ENCODE results near the gene ICAM3.

DNA sequence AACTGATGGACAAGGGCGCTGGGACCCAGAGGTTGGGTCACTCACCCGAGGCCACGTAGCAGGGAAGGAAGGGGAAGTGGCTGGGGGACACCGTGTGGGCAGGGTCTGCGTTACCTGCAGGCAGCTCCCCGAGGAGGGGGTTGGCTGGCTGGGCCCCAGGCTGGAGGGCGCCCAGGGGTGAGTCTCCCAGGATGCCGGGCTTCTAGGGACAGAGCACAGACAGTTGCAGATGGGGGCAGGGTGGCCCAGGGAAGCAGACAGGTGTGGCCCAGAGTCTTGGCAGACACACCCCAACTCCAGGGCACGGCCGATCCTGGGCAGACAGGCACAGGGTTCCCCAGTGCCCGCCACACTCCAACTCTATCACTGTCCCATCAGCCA lies 18.0 kb downstream of the ICAM3 start:
- no peak for TF ChIP-seq EZH2 (IDR thresholded peaks at IDR 0.05; ENCODE audit: insufficient read depth, low read length)
- TF ChIP-seq, protein P1, sequence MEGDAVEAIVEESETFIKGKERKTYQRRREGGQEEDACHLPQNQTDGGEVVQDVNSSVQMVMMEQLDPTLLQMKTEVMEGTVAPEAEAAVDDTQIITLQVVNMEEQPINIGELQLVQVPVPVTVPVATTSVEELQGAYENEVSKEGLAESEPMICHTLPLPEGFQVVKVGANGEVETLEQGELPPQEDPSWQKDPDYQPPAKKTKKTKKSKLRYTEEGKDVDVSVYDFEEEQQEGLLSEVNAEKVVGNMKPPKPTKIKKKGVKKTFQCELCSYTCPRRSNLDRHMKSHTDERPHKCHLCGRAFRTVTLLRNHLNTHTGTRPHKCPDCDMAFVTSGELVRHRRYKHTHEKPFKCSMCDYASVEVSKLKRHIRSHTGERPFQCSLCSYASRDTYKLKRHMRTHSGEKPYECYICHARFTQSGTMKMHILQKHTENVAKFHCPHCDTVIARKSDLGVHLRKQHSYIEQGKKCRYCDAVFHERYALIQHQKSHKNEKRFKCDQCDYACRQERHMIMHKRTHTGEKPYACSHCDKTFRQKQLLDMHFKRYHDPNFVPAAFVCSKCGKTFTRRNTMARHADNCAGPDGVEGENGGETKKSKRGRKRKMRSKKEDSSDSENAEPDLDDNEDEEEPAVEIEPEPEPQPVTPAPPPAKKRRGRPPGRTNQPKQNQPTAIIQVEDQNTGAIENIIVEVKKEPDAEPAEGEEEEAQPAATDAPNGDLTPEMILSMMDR (IDR thresholded peaks at IDR 0.05; ENCODE audit: insufficient read depth, low read depth, low read length): no peak

Data from astrocyte (in vitro differentiated cells and primary cell).